Fibroblast of skin of scalp (primary cell): ENCODE data around the gene C1QTNF6.
"Not testable (repeated sequence)": the region's sequence is repeated elsewhere in the genome, so short reads cannot be mapped to it uniquely, and the experiment has no call there.

Source experiments
- DNase-seq: peaks from one replicate; pipeline ENCODE4 v3.0.0-alpha.2; 2013

The C1QTNF6 gene

GRCh38 chr22:37175414-37176281 lies 12.4 kb downstream of the C1QTNF6 start:
- DNase-seq: no peak

GRCh38 chr22:37174964-37175363 lies 13.1 kb downstream of the C1QTNF6 start:
- DNase-seq: no peak

- DNase-seq: no peak
Measured at GRCh38 chr22:37173709-37174108, 14.3 kb downstream of the C1QTNF6 start.

GRCh38 chr22:37172266-37173245 lies 15.5 kb downstream of the C1QTNF6 start:
- no peak for DNase-seq

- DNase-seq: no peak
Measured at GRCh38 chr22:37171662-37172061, 16.4 kb downstream of the C1QTNF6 start.

- DNase-seq: not testable (repeated sequence)
Measured at GRCh38 chr22:37170689-37171405, 17.2 kb downstream of the C1QTNF6 start.

- DNase-seq: no peak
Measured at GRCh38 chr22:37169947-37170688, 17.9 kb downstream of the C1QTNF6 start.

GRCh38 chr22:37169406-37169805 lies 18.6 kb downstream of the C1QTNF6 start:
- no peak for DNase-seq

GRCh38 chr22:37167981-37168647 lies 19.9 kb downstream of the C1QTNF6 start:
- DNase-seq: no peak

- DNase-seq: no peak
Measured at GRCh38 chr22:37167176-37167980, 20.7 kb downstream of the C1QTNF6 start.

- peak; percentile 73 for DNase-seq
Measured at GRCh38 chr22:37166675-37167066, 21.4 kb downstream of the C1QTNF6 start.

- no peak for DNase-seq
Measured at GRCh38 chr22:37165940-37166674, 21.9 kb downstream of the C1QTNF6 start.

- DNase-seq: no peak
Measured at GRCh38 chr22:37165066-37165465, 23.0 kb downstream of the C1QTNF6 start.

- no peak for DNase-seq
Measured at GRCh38 chr22:37164505-37164887, 23.6 kb downstream of the C1QTNF6 start.

- no peak for DNase-seq
Measured at GRCh38 chr22:37163575-37164504, 24.2 kb downstream of the C1QTNF6 start.

- no peak for DNase-seq
Measured at GRCh38 chr22:37163096-37163489, 25.0 kb downstream of the C1QTNF6 start.

- no peak for DNase-seq
Measured at GRCh38 chr22:37162221-37163095, 25.6 kb downstream of the C1QTNF6 start.

GRCh38 chr22:37161443-37161842 lies 26.6 kb downstream of the C1QTNF6 start:
- DNase-seq: no peak
